ENCODE results near the gene TOR2A. TPM values are rescaled to one million over a fixed set of nuclear protein-coding genes. Genes with fewer than 3 reads are reported as not detected.

TOR2A gene
- total RNA-seq, 1 donor from 2014 or later, result 18.6 TPM

DNA sequence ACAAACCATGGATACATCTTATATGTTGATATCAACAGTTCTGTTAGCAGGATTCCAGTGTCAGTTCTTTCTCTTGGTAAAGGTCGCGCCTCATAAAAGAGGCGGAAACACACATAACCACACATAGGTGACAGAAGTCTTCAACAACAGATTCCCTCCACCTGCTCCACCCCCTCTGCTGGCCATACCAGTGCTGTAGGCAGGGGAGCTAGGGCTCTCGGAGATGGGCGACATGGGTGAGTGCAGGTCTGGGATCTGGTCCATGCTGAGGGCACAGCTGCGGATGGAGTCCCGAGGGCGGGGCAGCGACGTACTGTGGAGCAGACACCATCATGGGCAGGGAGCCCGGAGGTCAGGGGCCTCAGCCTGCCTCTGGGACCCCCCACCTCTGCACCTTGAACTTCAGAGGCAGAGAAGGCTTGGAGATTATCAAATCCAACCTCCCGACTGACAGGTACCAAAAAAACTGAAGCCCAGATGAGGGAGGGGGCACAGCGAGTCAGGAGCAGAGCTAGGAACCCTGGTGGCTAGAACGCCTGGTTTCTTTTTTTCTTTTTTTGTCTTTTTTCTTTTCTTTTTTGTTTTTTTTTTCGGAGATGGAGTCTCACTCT lies 12.0 kb upstream of the TOR2A start:
- intact Hi-C loops (cut with micrococcal nuclease), result no loop called here

DNA sequence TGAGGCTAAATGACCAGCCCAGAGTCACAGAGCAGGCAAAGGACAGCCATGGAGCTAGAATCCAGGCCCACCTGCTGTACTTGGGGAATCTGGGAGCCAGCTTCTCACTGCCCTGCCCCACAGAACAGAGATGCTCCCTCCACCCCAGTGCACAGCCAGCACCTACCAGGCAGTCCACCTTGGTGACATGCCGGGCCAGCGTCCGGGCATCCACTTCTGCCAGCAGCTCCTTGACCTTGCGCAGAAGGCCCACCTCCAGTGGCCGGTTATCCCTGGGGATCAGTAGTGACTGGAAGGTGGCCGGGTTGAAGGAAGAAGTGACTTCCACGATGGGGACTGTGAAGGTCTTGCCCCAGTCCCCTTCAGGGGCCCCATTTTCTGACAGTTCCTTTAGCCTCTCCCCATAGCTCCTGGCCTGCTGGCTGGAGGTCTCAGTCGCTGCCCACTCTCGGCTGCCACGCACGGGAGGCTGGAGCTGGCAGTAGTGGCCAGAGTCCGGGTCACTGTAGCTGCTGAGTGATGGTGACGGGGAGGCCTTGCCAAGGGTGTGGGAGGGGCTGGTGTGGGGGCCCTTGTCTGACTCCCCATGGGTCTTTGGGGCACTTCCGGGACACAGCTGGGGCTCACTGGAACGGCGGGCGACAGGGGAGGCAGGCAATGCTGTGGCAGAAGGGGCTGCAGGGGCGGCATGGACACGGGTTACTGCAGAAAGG lies 9.5 kb upstream of the TOR2A start:
- intact Hi-C loops (cut with micrococcal nuclease), result no loop called here

GRCh38 chr9:127742435-127743088 lies 7.5 kb upstream of the TOR2A start:
- intact Hi-C loops (cut with micrococcal nuclease), result no loop called here

DNA sequence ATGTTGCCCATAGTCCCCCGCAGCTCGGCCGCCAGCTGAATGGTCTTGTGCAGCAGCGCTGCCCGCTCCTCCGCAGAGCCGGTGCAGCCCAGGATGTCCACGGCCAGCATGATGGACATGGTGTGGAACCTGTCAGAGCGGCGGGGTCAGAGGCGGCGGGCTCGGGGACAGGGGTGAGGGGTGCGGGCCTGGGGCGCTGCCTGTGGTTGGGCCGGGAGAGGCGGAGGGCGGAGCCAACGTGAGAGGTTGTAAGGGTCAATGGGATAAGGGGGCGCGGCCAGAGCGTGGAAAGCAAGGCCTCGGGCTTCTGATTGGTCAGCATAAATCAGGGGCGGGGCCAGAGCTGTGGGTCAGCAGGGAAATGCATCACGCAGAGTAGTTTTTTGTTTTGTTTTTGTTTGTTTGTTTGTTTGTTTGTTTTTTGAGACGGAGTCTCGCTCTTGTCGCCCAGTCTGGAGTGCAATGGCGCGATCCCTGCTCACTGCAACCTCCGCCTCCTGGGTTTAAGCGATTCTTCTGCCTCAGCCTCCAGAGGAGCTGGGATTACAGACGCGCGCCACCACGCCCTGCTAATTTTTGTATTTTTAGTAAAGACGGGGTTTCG lies 6.8 kb upstream of the TOR2A start:
- intact Hi-C loops (cut with micrococcal nuclease), result no loop called here

GRCh38 chr9:127739614-127740330 lies 4.7 kb upstream of the TOR2A start:
- intact Hi-C loops (cut with micrococcal nuclease), result no loop called here

GRCh38 chr9:127738666-127739065 lies 3.6 kb upstream of the TOR2A start:
- intact Hi-C loops (cut with micrococcal nuclease), result no loop called here

GRCh38 chr9:127735530-127736185 lies 564 bp upstream of the TOR2A start:
- intact Hi-C loops (cut with micrococcal nuclease), result loop anchor here (1.0 kb wide), 11 partner anchors 20 to 332 kb away; partner anchors contain the start of genes FPGS, LRSAM1, NAIF1 and PTRH1

GRCh38 chr9:127734247-127734746 lies 797 bp downstream of the TOR2A start:
- intact Hi-C loops (cut with micrococcal nuclease), result loop anchor here (1.0 to 5.0 kb wide), 6 partner anchors 35 to 792 kb away; no protein-coding TSS in a partner anchor

- intact Hi-C loops (cut with micrococcal nuclease), result loop anchor here (1.0 to 5.0 kb wide), 6 partner anchors 34 to 791 kb away; no protein-coding TSS in a partner anchor
These were observed 1.5 kb downstream of the TOR2A start for GRCh38 chr9:127733614-127734013.

GRCh38 chr9:127732444-127732843 lies 2.6 kb downstream of the TOR2A start:
- intact Hi-C loops (cut with micrococcal nuclease), result loop anchor here (5.0 kb wide), 1 partner anchor 790 kb away; no protein-coding TSS in a partner anchor

DNA sequence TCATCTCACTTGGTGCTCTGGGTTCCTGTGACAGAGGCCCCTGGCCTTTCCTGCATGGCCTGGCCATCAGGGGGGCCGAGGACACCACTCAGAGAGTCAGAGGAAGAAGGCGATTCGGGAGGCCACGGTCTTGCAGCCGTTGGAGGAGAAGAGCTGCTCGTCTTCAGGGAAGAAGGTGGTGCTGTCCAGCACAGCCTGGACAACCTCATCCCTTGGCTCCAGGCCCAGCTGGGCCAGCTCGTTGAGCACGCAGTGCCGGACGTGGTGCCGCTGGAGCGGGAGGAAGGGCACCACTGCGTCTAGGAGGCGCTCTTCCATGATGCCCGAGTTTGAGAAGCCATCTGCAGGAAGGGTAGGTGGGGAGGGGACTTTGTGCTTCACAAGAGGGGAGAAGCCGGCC lies 3.2 kb downstream of the TOR2A start:
- intact Hi-C loops (cut with micrococcal nuclease), result loop anchor here (5.0 kb wide), 1 partner anchor 790 kb away; no protein-coding TSS in a partner anchor

DNA sequence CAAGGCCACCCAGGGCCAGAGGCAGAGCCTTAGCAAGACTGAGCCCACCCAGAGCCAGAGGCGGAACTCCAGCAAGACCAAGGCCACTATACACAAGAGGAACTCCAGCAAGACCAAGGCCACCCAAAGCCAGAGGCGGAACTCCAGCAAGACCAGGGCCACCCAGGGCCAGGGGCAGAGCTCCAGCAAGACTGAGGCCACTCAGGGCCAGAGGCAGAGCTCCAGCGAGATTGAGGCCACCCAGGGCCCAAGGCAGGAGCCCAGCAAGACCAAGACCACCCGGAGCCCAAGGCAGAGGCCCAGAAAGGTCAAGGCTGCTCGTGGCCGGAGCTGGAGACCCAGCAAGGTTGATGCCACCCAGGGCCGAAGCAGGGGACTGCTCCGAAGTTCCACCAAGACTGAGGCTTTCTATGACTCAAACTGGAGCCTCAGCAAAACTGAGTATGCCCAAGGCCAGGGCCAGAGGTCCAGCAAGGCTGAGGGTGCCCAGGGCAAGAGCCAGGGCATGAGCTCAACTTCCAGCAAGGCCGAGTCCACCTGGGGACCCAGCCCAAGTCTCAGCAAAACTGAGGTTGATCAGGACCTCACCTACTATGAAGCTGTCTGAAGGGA lies 4.2 kb downstream of the TOR2A start:
- intact Hi-C loops (cut with micrococcal nuclease), result loop anchor here (5.0 kb wide), 1 partner anchor 789 kb away; no protein-coding TSS in a partner anchor

GRCh38 chr9:127730262-127730661 lies 4.8 kb downstream of the TOR2A start:
- intact Hi-C loops (cut with micrococcal nuclease), result loop anchor here (5.0 kb wide), 1 partner anchor 788 kb away; no protein-coding TSS in a partner anchor

- intact Hi-C loops (cut with micrococcal nuclease), result loop anchor here (5.0 kb wide), 1 partner anchor 787 kb away; no protein-coding TSS in a partner anchor
These were observed 5.4 kb downstream of the TOR2A start for GRCh38 chr9:127729522-127730256.

DNA sequence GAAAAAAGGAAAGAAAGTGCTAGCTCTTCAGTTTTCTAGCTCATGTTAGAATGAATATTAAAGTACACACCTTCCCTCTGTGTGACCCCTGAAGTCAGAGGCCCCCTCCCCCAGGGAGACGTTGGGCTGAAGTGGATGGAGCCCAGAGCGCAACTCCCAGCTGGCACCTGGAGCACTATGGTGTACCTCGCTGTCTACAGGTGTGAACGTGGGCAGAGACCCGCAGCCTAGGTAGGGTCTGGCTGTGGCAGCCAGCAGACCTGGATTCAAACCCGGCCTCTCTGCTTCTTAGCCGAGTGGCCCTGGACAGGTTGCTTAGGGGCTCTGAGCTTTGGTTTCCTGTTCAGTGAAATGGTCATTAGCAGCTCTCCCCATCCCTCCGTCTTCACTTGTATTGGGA lies 6.3 kb downstream of the TOR2A start:
- intact Hi-C loops (cut with micrococcal nuclease), result no loop called here

- intact Hi-C loops (cut with micrococcal nuclease), result no loop called here
These were observed 8.2 kb downstream of the TOR2A start for GRCh38 chr9:127726871-127727270.

- intact Hi-C loops (cut with micrococcal nuclease), result no loop called here
These were observed 11.1 kb downstream of the TOR2A start for GRCh38 chr9:127724012-127724411.

DNA sequence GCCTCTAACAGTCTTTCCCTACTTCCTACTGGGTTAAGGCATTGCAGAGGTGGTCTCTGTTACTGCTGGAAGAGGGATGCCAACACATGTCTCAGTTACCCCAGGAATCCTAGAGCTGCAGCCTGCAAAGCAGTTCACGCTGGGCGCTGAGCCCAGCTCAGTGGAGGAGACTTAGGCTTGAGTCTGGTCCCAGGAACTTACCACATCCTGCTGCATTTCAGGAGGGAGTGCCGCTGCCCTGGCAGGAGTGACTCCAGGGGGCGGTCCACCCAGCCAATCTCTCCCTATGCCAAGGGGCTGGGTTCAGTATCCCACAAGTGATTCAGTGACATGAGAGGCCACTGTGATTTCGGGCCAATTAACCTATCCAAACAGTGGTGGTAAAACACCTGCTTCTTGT lies 11.7 kb downstream of the TOR2A start:
- intact Hi-C loops (cut with micrococcal nuclease), result no loop called here

- intact Hi-C loops (cut with micrococcal nuclease), result no loop called here
These were observed 12.1 kb downstream of the TOR2A start for GRCh38 chr9:127723013-127723412.
